NCI-H226 (cell line): ENCODE results near the gene MCFD2.
A peak's percentile ranks its signal among the peaks of the same experiment; 100 is the strongest.
"Not testable (repeated sequence)": the region's sequence is repeated elsewhere in the genome, so short reads cannot be mapped to it uniquely, and the experiment has no call there.

Experiments
- DNase-seq: peaks from one replicate; pipeline ENCODE4 v3.0.0-alpha.2; 2015

The MCFD2 gene

DNA sequence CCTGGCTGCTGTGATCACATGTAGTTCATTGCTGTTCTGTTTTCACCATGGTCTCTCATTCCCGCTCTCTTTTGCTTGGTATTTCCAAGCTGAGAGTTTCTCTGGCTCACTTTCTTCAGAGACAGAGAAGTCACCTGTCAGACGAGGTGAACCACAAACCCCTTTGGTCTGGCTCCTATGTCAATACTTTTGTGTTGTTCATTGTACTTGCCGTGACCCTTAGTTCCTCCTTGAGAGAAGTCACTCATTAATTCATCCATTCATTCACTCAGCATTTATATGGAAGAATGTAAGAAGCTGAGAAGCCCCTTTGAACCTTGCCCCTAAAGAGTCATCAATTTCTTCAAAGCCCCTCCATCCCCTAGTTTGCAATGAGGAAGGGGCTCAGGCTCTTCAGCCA is 15.2 kb downstream of the MCFD2 start:
- DNase-seq, result no peak

DNA sequence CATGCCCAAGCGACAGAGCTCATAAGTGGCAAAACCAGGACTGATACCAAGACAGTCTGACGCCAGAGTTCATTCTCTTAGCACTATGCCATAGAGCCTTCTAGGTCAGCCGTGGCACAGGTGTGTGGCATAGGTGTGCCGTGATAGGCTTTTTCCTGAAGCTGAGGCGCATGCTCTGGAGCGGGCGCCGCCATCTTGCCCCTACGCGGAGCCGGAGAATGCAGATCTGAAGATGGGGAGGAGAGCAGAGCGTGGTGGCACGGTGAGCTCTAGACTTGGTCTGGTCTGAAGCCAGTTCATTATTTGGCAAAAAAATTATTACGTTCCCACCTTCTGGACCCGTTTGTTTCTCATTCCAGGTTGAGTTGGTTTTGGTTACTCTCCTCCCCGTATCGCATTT is 16.6 kb downstream of the MCFD2 start:
- DNase-seq, result no peak

DNA sequence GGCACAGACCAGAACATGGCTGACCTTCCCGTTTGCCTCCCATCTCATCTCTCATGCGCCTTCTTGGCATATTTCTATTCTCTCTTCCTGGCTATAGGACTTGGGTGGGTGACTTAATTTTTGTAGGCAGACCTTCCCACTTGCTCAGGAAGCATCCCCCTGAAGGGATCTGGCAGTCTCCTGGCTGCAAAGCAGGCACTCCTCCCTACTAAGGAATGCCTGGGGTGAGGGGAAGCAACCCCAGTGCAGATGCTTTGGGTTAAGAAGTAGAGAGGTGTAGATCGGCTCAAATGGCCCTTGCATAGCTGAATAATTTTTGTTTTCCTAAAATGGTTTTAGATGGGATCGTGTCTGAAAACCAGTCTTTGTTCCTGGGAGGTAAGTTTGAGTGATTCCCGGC is 17.6 kb downstream of the MCFD2 start:
- peak; percentile 20 for DNase-seq

DNA sequence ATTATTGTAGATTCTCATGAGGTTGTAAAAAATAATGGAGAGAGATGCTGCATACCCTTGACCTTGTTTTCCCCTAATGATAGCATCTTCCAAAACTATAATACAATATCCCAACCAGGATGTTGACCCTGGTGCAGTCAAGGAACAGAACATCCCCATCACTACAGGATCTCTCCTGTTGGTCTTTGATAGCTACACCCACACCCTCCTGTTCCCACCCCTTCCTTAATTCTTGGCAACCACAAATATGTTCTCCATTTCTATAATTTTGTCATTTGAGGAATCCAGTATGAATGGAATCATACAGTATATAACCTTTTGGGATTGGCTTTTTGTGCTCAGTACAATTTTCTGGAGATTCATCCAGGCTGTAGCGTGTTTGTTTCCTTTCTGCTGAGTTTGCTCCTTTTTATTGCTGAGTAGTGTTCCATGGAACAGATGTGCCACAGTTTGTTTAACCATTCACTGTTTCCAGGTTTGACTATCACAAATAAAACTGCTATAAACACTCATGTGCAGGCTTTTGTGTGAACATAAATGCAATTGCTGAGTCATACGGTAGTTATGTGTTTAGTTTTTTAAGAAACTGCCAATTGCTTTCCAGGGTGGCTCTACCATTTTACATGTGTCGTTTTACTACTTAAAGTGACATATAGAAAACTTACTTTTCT is 22.2 kb downstream of the MCFD2 start:
- DNase-seq, result peak; percentile 24

DNA sequence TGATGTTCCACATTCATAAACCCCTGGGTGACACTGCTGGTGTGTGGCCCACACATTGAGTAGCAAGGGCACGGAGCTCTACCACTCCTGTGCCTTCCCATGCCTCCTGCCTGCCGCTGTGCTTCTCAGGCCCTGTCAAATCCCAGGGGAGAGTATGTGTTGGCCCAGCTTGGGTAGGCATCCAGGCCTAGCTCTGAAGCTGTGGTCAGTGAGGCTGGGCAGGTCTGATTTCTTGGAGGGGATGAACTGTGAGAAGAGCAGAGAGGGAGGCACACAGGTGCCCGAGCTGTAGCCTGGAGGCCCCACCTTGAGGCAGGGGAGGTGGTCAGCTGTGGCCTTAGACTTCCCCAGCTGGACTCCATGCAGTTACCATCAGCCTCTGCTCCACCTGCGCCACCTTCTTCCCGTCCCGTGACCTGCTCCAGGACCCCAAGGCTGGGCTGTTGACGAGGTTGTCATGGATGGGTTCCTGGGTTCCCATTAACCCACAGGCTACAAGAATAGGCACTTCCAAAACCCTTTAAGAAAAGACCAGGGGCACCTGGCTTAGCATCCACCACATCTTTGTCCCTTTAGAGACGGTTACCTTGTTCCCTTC is 23.6 kb downstream of the MCFD2 start:
- no peak for DNase-seq

DNA sequence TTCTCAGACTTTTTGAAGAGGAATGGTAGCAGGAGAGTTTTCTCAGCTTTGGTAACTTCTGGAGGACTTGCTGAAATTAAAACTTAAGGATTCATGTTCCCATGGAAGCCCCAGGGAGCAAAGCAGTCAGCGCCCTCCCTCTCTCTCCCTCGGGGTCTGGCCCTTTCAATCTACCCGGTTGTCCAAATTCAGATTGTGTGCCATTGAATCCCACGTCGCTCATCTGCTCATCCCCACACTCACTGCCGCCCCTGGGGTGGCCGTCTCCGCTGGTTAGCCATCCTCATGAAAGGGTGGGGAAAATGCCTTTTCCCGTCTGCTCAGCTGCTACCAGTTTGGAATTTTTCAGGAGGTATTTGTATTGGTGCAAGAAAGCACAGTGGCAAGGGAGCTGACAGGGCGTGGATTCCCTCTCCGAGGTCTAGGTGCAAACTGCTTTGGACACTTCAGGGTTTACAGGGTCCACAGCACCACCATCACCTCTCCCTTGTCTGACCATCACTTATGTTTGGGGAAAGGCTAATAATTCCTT is 27.1 kb downstream of the MCFD2 start:
- DNase-seq, result no peak

DNA sequence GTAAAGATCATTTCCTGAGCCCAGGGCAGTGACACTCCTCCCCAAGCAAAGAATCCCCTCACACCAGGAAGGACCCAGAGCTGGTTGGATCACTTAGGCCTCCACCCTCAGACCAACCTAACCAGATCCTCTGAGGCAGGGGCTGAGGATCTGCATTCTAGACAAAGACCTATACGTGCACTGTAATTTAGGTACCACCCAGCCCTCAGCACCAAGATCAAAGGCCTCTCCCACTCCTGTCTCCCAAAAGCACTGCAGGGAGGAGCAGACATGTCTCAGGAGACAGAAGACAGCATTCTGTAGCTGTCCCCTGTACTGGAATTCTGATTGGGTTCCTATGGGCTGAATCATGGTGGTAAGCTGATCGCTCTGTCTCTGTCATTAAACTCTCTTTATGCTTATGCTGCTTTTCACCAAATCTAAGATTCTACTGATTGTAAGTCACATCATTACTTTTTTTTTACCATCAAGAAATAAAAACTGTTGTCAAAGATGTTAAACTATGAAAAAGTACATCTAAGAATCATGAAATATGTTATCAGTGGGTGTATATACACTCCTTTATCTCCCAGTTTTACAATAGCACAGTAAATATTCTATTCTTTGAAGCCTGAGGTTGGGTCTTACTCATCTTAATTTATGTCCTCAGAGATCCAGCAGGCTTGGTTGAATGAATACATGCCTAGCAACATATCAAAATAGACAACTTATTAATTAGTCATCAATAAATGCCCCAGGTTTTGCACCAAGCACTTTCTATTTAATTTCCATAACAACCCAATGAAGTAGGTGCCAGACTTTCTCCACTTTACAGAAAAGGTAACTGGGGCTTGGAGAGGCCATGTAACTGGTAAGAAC is 28.3 kb downstream of the MCFD2 start:
- no peak for DNase-seq

DNA sequence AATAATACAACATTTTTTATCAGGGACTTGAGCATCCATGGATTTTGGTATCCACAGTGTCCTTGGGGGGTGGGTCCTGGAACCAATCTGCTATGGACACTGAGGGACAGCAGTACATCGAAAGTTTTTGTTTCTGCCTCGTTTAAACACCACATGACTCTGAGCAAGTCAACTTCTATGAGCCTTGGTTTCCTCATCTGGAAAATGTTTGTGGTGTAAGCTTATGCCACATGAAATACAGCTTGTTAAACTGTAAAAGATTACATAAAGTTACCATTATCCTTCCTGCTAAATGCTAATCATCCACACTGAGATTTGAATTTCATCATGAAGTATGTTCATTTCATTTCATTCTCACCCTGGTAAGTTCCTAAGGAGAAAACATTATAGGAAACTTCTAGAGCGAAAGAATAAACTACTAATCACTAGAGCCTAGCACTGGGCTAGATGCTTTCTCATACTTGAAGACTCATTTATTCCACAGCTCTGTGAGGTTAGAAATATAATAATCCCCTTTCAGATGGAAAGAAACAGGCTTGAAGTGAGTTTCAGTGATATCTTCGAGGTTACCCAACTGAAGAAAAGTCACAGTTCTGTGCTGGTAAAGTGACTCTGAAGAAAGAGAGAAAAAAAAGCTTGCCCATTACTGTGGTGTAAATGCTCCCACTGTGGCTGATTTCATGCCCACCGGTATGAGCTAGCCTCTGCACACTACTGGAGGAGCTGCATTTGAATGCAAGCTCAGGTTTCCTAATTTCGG is 29.2 kb downstream of the MCFD2 start:
- DNase-seq, result no peak

DNA sequence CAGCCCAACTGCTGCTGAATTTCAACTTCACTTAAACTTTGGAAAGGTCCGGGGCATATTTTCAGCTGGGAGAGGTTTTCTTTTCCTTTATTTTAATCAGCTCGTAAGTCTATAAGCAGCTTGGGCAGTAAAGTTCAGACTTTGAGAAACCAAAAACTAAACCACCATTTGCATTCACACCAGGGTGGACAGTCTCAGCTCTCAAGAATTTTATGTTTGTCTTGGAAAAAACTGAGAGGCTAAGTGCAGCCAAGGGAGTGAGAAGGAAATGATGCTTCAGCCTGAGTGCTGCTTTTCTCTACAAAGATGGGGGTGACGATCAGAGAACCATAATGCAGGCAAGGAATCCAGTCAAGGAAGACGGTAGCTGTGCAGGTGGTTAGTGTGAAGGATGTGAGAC is 30.2 kb downstream of the MCFD2 start:
- no peak for DNase-seq

DNA sequence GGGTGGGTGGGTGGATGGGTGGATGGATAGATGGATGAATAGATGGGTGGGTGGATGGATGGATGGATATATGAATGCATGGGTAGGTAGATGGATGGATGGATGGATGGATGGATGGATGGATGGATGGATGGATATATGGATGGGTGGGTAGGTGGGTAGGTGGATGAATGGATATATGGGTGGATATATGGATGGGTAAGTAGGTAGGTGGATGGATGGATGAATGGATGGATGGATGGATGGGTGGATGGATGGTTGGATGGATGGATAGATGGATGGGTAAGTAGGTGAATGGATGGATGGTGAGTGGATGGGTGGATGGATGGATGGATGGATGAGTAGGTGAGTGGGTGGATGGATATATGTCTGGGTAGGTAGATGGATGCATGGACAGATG is 36.1 kb downstream of the MCFD2 start:
- DNase-seq, result no peak

DNA sequence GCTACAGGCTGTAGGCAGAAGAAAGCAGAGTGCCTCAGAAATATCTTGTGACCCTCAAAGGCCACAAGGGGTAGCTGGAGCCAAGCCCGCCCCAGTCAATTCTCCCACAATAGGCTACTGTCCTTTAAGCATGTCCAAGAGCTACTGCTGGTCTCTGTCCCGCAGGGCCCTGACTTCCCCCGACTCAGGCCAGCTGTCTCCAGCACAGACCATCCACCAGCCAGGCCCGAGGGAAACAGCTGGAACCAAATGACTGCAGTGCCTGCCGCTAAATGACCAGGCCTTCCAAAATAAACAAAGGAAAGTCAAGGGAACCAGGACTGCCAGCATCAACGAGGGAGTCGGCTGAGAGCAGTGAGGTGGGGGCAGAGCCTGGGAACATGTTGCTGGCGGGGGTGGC is 36.7 kb downstream of the MCFD2 start:
- no peak for DNase-seq

DNA sequence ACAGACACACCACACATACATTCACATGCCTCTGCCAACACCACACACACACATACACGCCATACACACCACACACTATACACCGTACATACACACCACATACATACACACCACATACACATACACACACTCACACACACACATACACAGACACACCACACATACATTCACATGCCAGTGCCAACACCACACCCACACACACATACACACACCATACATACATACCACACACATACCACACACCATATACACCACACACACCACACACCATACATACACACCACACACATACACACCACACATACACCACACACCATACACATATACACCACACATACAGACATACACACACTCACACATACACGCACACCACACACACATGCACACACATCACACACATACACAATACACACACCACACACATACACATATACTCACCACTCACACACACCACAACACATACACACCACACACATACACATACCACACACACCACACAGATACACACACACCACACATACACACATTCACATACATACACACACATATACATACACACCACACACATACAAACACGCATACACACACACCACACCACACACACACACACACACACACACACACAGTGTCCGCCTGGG is 37.2 kb downstream of the MCFD2 start:
- no peak for DNase-seq

DNA sequence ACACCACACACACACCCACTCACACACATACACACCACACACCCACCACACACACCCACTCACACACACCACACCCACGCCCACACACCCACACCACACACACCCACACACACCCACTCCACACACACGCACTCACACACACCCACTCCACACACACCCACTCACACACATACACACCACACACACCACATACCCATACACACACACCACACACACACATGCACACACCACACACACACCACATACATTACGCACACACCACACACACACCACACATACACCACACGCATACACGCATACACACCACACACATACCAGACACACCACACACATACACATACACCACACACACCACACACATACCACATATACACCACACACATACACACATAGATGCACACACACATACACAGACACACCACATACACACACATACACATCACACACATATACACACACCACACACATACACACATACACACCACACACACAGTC is 37.9 kb downstream of the MCFD2 start:
- no peak for DNase-seq

DNA sequence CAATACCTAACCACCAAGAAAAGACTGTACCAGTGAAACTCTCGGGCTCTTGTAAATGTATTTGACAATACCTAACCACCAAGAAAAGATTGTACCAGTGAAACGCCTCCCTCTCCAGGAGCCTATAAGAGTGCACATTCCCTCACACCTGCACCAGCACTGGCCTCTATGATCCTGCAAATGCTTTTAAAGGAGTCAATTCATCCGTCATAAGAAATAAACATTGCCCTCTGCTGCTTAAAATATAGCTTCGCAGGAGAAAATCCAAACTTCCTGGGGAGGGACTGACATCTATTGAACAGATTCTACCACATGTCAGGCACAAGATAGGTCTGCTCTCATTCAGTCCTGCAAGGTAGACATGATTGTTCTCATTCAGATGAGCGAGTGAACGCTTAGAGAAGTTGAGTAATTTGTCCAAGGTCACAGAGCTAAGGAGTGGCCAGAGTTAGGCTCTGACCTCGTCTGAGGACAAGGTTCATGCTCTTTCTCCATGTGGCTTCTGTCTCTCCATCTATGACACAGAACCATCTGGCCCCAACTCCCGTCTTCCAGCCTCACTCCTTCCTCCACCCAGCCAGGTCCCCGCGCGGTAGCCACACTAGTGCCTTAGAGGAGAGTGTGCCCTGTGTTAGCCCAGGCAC is 38.7 kb downstream of the MCFD2 start:
- peak; percentile 81 for DNase-seq

DNA sequence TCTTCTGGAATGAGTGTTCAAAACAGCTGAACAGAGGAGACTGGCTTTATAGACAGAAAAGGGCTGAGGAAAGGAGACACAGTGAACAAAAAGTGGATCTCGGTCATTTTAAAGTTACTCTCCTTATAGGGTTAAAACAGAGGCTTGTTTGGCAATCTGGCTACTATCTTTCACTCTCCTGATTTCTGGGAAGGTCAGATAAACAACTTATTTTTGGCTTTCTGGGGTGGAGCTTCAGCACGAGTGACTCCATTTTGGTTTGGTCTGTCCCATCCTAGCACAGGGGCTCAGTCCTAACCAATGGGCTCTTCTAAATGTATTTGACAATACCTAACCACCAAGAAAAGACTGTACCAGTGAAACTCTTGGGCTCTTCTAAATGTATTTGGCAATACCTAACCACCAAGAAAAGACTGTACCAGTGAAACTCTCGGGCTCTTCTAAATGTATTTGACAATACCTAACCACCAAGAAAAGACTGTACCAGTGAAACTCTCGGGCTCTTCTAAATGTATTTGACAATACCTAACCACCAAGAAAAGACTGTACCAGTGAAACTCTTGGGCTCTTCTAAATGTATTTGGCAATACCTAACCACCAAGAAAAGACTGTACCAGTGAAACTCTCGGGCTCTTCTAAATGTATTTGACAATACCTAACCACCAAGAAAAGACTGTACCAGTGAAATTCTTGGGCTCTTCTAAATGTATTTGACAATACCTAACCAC is 39.5 kb downstream of the MCFD2 start:
- not testable (repeated sequence) for DNase-seq

DNA sequence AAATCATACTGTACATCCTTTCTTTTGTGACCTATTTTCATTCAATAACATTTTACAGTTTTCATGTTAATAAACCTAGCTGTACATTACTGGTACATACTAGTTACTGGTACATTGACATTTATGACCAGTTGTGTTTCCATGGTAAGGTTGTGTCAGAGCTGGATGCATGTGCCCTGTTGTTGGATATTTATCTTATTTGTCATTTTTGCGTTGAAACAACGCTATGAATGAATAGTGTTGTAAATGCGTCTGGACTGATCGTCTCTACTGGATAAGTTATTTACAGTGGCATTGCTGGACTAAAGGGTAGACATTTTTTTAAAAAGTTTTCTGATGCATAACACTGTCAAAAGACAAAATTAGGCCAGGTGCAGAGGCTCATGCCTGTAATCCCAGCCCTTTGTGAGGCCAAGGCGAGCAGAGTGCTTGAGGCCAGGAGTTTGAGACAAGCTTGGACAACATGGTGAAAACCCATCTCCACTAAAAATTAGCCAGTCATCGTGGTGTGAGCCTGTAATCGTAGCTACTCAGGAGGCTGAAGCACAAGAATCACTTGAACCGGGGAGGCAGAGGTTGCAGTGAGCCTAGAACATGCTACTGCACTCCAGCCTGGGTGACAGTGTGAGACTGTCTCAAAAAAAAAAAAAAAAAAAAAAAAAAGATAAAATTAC is 40.2 kb downstream of the MCFD2 start:
- DNase-seq, result no peak

DNA sequence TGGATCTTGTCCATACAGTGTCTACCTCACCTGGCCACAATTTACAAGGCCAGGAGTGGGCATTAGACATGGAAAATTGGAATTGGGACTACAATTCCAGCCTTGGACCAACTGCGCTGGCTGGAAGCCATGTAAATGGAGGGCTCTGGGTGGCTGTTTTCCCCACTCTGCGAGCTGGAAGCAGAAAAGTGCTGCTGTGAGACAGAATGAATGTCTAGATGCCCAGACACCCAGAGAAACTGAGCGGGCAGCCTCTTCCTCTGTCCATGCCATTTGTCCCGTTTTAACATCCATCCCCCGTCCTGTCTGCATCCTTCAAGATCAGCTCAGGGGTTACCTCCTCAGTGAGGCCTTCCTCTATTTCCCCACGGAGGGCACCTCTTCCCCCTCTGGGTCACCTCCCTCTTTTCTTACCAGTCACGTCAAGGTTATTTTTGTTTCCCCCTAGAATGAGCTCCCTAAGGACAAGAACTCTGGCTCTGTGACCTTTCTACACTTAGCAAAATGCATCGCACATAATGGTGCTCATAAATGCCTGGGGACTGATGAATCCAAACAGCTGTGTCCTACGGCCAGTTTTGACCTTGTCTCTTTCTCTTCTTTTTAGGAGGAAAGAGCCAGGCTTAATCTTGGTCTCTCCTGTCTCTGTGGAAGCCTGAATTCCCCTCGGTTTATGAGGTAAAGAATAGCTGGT is 41.2 kb downstream of the MCFD2 start:
- no peak for DNase-seq

DNA sequence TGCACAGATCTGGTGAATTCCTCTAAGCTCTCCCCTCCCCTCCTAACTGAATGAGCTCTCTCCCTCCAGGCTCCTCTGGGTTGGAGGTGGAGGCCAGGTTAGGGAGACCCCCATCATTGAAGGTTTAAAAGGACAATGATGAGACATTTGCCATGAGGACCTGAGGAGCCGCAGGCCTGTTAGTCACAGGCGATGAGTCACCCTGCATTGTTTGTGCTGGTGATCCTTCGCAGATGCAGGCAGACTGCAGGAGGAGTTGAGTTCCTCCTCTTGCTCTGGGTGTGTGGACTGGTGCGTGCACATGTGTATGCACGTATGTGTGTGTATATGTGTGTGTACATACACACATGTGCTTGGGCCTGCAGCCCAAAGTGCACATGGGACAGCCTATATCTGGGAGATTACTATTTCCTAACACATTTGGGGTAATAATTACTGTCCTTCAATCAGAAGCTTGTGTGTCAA is 42.0 kb downstream of the MCFD2 start:
- DNase-seq, result peak; percentile 80

DNA sequence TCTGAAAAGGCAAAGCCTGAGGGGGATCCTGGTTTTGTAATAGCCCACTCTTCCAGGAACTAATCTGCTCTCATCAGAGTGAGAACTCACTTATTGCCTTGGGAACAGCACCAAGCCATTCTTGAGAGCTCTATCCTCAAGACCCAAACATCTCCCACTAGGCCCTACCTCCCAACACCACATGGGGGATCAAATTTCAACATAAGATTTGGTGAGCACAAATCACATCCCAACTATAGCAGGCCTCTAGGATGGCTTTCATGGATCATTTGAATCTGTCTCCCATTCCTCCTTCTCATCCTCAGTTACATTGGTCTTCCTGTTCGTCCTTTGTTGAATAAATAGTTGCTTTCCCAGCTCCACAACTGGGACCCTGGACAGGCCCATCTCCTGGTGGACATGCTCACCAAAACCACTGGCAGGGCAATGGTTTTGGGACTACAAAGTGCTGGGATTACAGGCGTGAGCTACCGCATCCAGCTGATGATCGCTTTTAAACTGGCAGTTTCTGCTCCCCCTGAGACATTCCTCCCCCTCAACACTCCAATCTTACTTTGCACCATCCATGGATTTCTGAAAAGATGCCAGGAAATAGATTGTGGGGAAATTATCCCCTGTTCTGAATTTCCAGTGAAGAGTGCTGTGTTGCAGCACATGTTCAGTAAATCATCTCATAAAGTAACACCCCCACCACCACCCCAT is 42.6 kb downstream of the MCFD2 start:
- no peak for DNase-seq
